ENCODE data around the gene THAP5. TPM values are rescaled to one million over a fixed set of nuclear protein-coding genes. Genes with fewer than 3 reads are reported as not detected.

THAP5 gene
- polyA plus RNA-seq, 1 donor from 2014 or later: 49.4 TPM

DNA sequence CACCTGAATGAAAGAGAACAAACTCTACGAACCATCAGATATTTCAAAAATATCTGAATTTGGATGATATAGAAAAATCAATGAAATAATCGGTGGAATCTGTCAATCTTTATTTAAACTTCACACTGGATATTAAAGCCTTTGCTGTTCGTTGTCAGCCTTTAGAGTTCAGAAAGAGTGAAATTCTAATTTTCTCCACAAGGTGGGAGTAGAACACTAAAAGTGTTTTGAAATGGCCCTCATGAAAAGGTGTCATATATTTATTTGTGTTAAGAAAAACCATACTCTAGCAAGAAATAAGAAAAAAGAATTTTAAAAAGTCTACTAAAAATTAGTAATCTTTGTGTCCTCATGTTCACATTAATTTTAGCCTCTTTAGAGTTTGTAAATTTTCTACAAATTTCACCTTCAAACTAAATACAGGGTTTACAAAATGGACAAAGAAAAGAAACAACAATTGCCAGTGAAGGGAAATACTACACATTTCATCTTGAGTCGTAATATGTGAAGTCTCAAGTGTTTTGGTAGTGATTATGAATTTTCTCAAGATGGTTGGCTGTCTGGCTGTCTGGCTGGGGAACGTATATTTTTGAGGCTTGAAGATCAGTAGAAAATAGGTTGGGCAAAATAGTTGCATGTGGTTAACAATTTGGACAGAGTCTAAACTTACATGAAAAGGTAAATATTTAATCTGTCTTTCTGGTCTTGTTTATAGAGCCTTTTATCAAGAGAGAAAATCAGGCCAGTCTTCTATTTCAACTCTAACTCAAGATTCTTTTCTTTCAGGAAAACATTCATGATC lies 43.8 kb upstream of the THAP5 start:
- Histone ChIP-seq H3K4me2 (ENCODE audit: low read length) (no peak overlapping the region), H3K9me3 (ENCODE audit: low read length) (no peaks in the 10 kb centered on the region), H4K20me1 (ENCODE audit: insufficient read depth) (no peaks in the 10 kb centered on the region), H3K9me2 (ENCODE audit: insufficient read depth, low read length) (no peaks in the 10 kb centered on the region), H3K27me3 (ENCODE audit: insufficient read depth, low read depth, low read length) (no peaks in the 10 kb centered on the region), H3K27ac (ENCODE audit: low read length) (peak overlapping the region; percentile 10), H3K4me3 (ENCODE audit: low read length) (no peak overlapping the region), H3K36me3 (ENCODE audit: insufficient read depth, low read length) (no peaks in the 10 kb centered on the region), H3K79me2 (replicated peaks; ENCODE audit: insufficient read depth, low read length) (no peaks in the 10 kb centered on the region), H3K9ac (ENCODE audit: low read length) (no peak overlapping the region), H3F3A (ENCODE audit: insufficient read depth, low read length, poor library complexity, severe bottlenecking) (no peaks in the 10 kb centered on the region), H2AFZ (ENCODE audit: low read depth, low read length) (no peak overlapping the region)
- TF ChIP-seq SMC3 (conservative IDR thresholded peaks at IDR 0.05; ENCODE audit: poor library complexity) (peak; percentile 87), EZH2 (IDR thresholded peaks at IDR 0.05; ENCODE audit: borderline replicate concordance, insufficient read depth, low read length, poor library complexity, severe bottlenecking) (no peak), RAD21 (conservative IDR thresholded peaks at IDR 0.05) (peak; percentile 91)
- TF ChIP-seq, protein P1, sequence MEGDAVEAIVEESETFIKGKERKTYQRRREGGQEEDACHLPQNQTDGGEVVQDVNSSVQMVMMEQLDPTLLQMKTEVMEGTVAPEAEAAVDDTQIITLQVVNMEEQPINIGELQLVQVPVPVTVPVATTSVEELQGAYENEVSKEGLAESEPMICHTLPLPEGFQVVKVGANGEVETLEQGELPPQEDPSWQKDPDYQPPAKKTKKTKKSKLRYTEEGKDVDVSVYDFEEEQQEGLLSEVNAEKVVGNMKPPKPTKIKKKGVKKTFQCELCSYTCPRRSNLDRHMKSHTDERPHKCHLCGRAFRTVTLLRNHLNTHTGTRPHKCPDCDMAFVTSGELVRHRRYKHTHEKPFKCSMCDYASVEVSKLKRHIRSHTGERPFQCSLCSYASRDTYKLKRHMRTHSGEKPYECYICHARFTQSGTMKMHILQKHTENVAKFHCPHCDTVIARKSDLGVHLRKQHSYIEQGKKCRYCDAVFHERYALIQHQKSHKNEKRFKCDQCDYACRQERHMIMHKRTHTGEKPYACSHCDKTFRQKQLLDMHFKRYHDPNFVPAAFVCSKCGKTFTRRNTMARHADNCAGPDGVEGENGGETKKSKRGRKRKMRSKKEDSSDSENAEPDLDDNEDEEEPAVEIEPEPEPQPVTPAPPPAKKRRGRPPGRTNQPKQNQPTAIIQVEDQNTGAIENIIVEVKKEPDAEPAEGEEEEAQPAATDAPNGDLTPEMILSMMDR (IDR thresholded peaks at IDR 0.05; ENCODE audit: poor library complexity, severe bottlenecking): peak; percentile 83

DNA sequence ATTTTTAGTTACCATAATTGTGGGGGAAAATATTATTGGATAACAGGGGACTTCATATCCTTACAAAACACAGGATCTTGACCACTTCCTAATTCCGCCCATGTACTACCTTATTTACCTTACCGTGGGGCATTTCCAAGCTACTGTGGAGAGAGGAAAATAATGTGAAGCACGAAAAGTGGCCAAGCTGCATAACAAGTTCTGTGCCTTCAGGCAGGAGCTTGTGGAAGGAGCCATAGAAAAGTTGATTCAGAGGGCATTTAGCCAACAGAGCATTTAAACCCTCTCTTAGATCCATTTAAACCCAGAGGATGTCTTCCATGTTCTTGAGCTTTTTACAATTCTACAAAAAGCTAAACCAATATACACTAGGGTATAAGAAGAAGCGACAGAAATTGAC lies 41.8 kb upstream of the THAP5 start:
- Histone ChIP-seq H3K27ac (ENCODE audit: low read length) (no peak overlapping the region), H4K20me1 (ENCODE audit: insufficient read depth) (no peaks in the 10 kb centered on the region), H2AFZ (ENCODE audit: low read depth, low read length) (no peak overlapping the region), H3K79me2 (replicated peaks; ENCODE audit: insufficient read depth, low read length) (no peaks in the 10 kb centered on the region), H3K4me3 (ENCODE audit: low read length) (no peak overlapping the region), H3K36me3 (ENCODE audit: insufficient read depth, low read length) (no peaks in the 10 kb centered on the region), H3K9me3 (ENCODE audit: low read length) (no peaks in the 10 kb centered on the region), H3K4me2 (ENCODE audit: low read length) (no peak overlapping the region), H3K9ac (ENCODE audit: low read length) (no peak overlapping the region), H3F3A (ENCODE audit: insufficient read depth, low read length, poor library complexity, severe bottlenecking) (no peaks in the 10 kb centered on the region), H3K27me3 (ENCODE audit: insufficient read depth, low read depth, low read length) (no peaks in the 10 kb centered on the region), H3K9me2 (ENCODE audit: insufficient read depth, low read length) (no peaks in the 10 kb centered on the region)
- TF ChIP-seq EZH2 (IDR thresholded peaks at IDR 0.05; ENCODE audit: borderline replicate concordance, insufficient read depth, low read length, poor library complexity, severe bottlenecking) (no peak), MXI1 (conservative IDR thresholded peaks at IDR 0.05; ENCODE audit: poor library complexity, severe bottlenecking) (no peak), POLR2AphosphoS5 (IDR thresholded peaks at IDR 0.05) (no peak), EP300 (conservative IDR thresholded peaks at IDR 0.05; ENCODE audit: poor library complexity, severe bottlenecking) (no peak), TAF1 (IDR thresholded peaks at IDR 0.05; ENCODE audit: low read depth) (no peak), RAD21 (conservative IDR thresholded peaks at IDR 0.05) (no peak), SMC3 (conservative IDR thresholded peaks at IDR 0.05; ENCODE audit: poor library complexity) (no peak)
- TF ChIP-seq, protein P2, sequence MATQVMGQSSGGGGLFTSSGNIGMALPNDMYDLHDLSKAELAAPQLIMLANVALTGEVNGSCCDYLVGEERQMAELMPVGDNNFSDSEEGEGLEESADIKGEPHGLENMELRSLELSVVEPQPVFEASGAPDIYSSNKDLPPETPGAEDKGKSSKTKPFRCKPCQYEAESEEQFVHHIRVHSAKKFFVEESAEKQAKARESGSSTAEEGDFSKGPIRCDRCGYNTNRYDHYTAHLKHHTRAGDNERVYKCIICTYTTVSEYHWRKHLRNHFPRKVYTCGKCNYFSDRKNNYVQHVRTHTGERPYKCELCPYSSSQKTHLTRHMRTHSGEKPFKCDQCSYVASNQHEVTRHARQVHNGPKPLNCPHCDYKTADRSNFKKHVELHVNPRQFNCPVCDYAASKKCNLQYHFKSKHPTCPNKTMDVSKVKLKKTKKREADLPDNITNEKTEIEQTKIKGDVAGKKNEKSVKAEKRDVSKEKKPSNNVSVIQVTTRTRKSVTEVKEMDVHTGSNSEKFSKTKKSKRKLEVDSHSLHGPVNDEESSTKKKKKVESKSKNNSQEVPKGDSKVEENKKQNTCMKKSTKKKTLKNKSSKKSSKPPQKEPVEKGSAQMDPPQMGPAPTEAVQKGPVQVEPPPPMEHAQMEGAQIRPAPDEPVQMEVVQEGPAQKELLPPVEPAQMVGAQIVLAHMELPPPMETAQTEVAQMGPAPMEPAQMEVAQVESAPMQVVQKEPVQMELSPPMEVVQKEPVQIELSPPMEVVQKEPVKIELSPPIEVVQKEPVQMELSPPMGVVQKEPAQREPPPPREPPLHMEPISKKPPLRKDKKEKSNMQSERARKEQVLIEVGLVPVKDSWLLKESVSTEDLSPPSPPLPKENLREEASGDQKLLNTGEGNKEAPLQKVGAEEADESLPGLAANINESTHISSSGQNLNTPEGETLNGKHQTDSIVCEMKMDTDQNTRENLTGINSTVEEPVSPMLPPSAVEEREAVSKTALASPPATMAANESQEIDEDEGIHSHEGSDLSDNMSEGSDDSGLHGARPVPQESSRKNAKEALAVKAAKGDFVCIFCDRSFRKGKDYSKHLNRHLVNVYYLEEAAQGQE (IDR thresholded peaks at IDR 0.05; ENCODE audit: borderline replicate concordance): no peak
- TF ChIP-seq, protein P1 (IDR thresholded peaks at IDR 0.05; ENCODE audit: poor library complexity, severe bottlenecking): no peak

Measured in neural cell (in vitro differentiated cells).